ENCODE results near the gene SLC11A2.

GRCh38 chr12:51000245-51000644 lies 25.9 kb downstream of the SLC11A2 start:
- no peak for TF ChIP-seq CTCF (IDR thresholded peaks at IDR 0.05)
- no peak for TF ChIP-seq POLR2AphosphoS5 (IDR thresholded peaks at IDR 0.05)
- no peak for TF ChIP-seq EP300 (IDR thresholded peaks at IDR 0.05)
- no peak for TF ChIP-seq POLR2A (IDR thresholded peaks at IDR 0.05; ENCODE audit: low read depth)
